Left ventricle myocardium inferior (tissue), 1 donor: ENCODE data around the gene CORO2A. TPM values are rescaled to one million over a fixed set of nuclear protein-coding genes. Genes with fewer than 3 reads are reported as not detected.
"Not testable (repeated sequence)": the region's sequence is repeated elsewhere in the genome, so short reads cannot be mapped to it uniquely, and the experiment has no call there.

ENCODE experiments used
- DNase-seq: peaks from one replicate; pipeline ENCODE4 v3.0.0-alpha.2; 2020
- H3K27ac ChIP-seq: fragments of 200-600 bp; replicated peaks from 2 replicates; pipeline ENCODE4 v1.8.0; 2021
- H3K27me3 ChIP-seq: fragments of 200-600 bp; 2 replicates; pipeline ENCODE4 v1.8.0; 2021; ENCODE audit warnings: low read depth
- H3K36me3 ChIP-seq: fragments of 200-600 bp; 2 replicates; pipeline ENCODE4 v1.8.0; 2021
- H3K4me1 ChIP-seq: fragments of 200-600 bp; 2 replicates; pipeline ENCODE4 v1.8.0; 2021
- H3K4me3 ChIP-seq: fragments of 200-600 bp; 2 replicates; pipeline ENCODE4 v1.8.0; 2021; ENCODE audit warnings: mild to moderate bottlenecking, moderate library complexity
- H3K9me3 ChIP-seq: fragments of 200-600 bp; replicated peaks from 2 replicates; pipeline ENCODE4 v1.8.0; 2021
- CTCF ChIP-seq: fragments of 200-600 bp; IDR thresholded peaks from 2 replicates; pipeline ENCODE4 v1.8.0; 2021; ENCODE audit warnings: antibody characterized with exemption, mild to moderate bottlenecking, borderline replicate concordance
- intact Hi-C: fragments of 100-400 bp; cut with micrococcal nuclease; formaldehyde crosslinking; loops from one replicate; pipeline ENCODE4 v1.11.0; 2022
- total RNA-seq: library from RNA; stranded (reverse); fragmentation: NEBNext Ultra II Directional; extraction: Animal tissue kit (Norgen Biotek cat#: 25700); gene quantifications from one replicate; pipeline ENCODE4 v1.2.1, GENCODE V29; 2021
- donor health status: DM: no; HTN: yes; CAD: no; lungs with severe emphysema.

The CORO2A gene
- total RNA-seq, 1 donor from 2014 or later, result 0.14 TPM

DNA sequence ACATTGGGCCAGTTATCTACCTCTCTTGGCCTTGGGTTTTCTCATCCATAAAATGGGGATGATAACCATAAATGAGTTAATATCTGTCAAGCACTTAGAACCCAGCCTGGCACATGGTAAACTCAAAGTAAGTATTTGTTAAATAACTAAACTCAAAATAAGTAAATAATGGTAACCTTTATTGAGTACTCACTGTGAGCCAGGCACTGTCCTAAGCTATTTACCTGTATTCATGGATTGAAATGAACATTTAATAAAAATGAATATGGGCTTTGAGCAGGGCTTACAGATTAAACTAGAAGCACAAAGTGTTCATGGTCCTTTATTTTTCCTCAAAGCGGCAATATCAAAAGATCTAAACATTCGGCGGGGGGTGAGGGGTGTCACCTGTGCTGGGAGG is 16.7 kb downstream of the CORO2A start:
- peaks cover 10% of the 10 kb centered on the region for H3K27me3 ChIP-seq
- no peaks in the 10 kb centered on the region for H3K36me3 ChIP-seq
- no peak overlapping the region for H3K27ac ChIP-seq
- no peak overlapping the region for H3K4me3 ChIP-seq
- no peaks in the 10 kb centered on the region for H3K9me3 ChIP-seq
- H3K4me1 ChIP-seq, result no peaks in the 10 kb centered on the region
- no peak for TF ChIP-seq CTCF
- DNase-seq, result no peak
- intact Hi-C loops, result no loop called here

DNA sequence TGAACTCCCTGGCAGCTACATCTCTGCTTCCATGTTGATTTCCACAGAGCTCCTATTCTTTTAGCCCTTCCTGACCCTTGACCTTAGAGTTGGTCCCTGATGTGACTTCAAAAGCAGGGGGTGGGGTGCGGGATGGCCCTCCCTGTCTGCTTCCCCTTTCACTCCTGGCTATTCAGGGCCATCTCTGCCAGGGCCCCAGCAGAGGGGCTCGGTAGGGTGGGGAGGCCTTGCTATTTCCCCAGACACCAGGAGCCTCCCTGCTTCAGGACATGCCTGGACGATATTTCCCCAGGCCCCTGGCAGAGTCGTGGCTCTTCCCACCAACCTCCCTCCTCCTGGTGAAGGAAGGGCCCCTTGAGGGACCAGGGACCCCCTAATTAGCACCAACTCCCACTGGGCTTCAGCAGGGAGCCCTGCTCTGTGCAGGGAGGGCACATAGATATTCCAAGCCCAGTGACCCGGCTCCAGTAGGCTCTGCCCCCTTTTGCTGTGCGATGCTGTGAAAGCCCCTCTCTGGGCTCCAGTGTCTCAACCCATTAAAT is 17.3 kb downstream of the CORO2A start:
- no peaks in the 10 kb centered on the region for H3K4me1 ChIP-seq
- H3K4me3 ChIP-seq, result no peak overlapping the region
- no peak overlapping the region for H3K27ac ChIP-seq
- no peak for DNase-seq
- intact Hi-C loops, result no loop called here
- no peak for TF ChIP-seq CTCF
- no peaks in the 10 kb centered on the region for H3K36me3 ChIP-seq
- peaks cover 13% of the 10 kb centered on the region for H3K27me3 ChIP-seq
- H3K9me3 ChIP-seq, result no peaks in the 10 kb centered on the region

DNA sequence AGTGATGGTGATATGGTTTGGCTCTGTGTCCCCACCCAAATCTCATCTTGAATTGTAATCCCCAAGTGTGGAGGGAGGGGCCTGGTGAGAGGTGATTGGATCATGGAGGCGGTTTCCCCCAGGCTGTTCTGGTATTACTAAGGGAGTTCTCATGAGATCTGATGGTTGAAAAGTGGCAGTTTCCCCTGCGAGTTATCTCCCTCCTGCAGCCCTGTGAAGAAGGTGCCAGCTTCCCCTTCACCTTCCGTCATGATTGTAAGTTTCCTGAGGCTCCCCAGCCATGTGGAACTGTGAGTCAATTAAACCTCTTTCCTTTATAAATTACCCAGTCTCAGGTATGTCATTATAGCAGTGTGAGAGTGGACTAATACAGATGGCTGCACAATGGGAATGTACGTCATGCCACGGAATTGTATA is 17.9 kb downstream of the CORO2A start:
- H3K4me3 ChIP-seq, H3K36me3 ChIP-seq, H3K9me3 ChIP-seq, DNase-seq, H3K4me1 ChIP-seq, H3K27ac ChIP-seq, intact Hi-C loops: not testable (repeated sequence)
- H3K27me3 ChIP-seq, result peaks cover 15% of the 10 kb centered on the region

DNA sequence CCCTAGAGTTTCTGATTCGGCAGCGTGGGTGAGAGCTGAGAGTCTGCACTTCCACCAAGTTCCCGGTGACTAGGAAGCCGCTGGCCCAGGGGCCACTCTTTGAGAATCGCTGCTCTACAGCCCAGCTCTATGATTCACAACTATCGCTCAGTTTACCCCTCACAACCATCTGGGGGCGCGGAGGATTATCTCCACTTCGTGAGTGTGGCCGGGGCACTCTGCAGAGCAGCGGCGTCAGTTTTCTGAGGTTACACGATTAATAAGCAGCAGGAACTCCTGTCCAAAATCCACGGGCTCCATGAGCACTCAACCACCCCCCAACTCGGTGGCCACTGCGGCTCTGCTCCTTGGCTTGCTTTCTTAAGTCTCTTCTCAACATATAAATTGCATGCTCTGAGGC is 19.3 kb downstream of the CORO2A start:
- no peaks in the 10 kb centered on the region for H3K4me1 ChIP-seq
- H3K9me3 ChIP-seq, result no peaks in the 10 kb centered on the region
- intact Hi-C loops, result no loop called here
- no peaks in the 10 kb centered on the region for H3K36me3 ChIP-seq
- peaks cover 13% of the 10 kb centered on the region for H3K27me3 ChIP-seq
- H3K4me3 ChIP-seq, result no peak overlapping the region
- TF ChIP-seq CTCF, result no peak
- no peak overlapping the region for H3K27ac ChIP-seq
- DNase-seq, result no peak

DNA sequence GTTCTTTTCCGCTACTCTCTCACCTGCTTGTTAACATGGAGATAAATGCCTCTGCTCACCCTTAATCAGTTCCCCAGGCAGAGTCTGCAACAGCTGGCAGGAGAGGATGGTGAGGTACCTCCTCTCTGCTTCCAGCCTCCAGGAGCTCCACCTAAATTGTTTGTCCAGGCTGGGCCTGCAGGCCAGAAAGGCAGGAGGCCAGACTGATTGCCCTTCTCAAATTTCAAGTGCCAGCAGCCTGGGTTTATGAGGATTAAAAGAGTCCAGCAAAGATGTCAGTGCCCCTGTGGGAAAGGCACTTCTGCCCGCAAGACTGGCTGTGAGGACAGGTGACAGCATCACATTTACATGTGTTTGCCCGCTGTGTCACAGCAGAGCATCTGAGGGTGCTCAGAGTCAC is 19.8 kb downstream of the CORO2A start:
- Histone ChIP-seq H3K4me3 (no peak overlapping the region), H3K27me3 (peaks cover 13% of the 10 kb centered on the region), H3K36me3 (no peaks in the 10 kb centered on the region), H3K4me1 (no peaks in the 10 kb centered on the region), H3K27ac (no peak overlapping the region), H3K9me3 (no peaks in the 10 kb centered on the region)
- no peak for TF ChIP-seq CTCF
- no peak for DNase-seq
- intact Hi-C loops, result no loop called here

- intact Hi-C loops, result no loop called here
Observed at GRCh38 chr9:98171176-98171925, 21.1 kb downstream of the CORO2A start.

More at GRCh38 chr9:98171176-98171925, 21.1 kb downstream of the CORO2A start:
- no peaks in the 10 kb centered on the region for H3K4me1 ChIP-seq
- no peaks in the 10 kb centered on the region for H3K36me3 ChIP-seq
- no peak for DNase-seq
- TF ChIP-seq CTCF, result no peak
- peaks cover 13% of the 10 kb centered on the region for H3K27me3 ChIP-seq
- H3K27ac ChIP-seq, result no peak overlapping the region
- no peak overlapping the region for H3K4me3 ChIP-seq
- no peaks in the 10 kb centered on the region for H3K9me3 ChIP-seq
